ENCODE measurements around the gene HDAC4. TPM values are rescaled to one million over a fixed set of nuclear protein-coding genes. Genes with fewer than 3 reads are reported as not detected.

The HDAC4 gene
- total and polyA plus RNA-seq, 2 of the 4 experiments (the other 2 are of a cell fraction), result 4.1 to 7.2 TPM

DNA sequence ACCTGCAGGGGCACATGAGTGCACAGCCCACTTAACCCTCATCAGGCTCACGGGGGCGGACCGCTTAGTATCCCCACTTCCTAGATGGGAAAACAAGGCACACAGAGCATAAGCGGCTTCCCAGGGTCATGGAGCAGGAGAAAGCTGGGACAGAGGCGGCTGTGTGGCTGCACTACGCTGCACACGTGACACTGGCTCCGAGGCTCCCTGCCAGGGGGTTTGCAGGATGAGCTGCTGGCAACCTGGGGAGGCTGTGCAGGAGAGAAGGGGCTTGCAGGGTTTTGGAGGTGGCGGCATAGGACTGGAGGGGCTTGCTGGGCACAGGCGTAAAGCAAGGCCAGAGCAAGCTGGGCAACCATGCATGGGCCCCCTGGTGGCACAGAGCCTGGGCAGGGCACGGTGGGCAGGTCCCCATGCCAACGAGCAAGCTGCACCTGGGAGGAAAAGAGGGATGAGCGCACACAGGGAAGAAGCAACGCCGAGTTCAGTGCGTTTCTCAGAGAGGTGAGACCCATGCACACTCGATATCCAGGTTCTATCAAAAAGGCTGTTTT is 268.6 kb downstream of the HDAC4 start:
- Histone ChIP-seq H4K20me1 (ENCODE audit: insufficient read depth, low read length) (no peaks in the 10 kb centered on the region; the same call in 1 of the 2 replicates), H2BK20ac (ENCODE audit: low read depth, low read length) (no peak overlapping the region), H3K4me3 (ENCODE audit: insufficient read depth, low read depth, low read length) (no peak overlapping the region), H3K4me2 (ENCODE audit: low read depth, low read length) (no peak overlapping the region), H3K9ac (ENCODE audit: low read depth, low read length) (no peak overlapping the region), H3K9me3 (ENCODE audit: control insufficient read depth, insufficient read depth, low read length) (no peaks in the 10 kb centered on the region), H4K5ac (ENCODE audit: low read depth, low read length) (no peak overlapping the region), H2BK5ac (ENCODE audit: low read depth, low read length, poor library complexity, severe bottlenecking) (no peak overlapping the region), H3K79me1 (ENCODE audit: low read depth in 1 of 2, low read length in 2 of 2) (no peaks in the 10 kb centered on the region), H3K23ac (ENCODE audit: low read depth, low read length) (no peak overlapping the region), H2AK9ac (replicated peaks; ENCODE audit: low read depth, low read length, poor library complexity) (no peak overlapping the region), H2BK120ac (ENCODE audit: low read depth, low read length) (no peak overlapping the region), H3K27ac (ENCODE audit: insufficient read depth, low read length) (no peak overlapping the region), H3K56ac (ENCODE audit: extremely low read depth, insufficient read depth, low read length) (no peak overlapping the region), H3K9me1 (ENCODE audit: insufficient read depth, low read length) (no peaks in the 10 kb centered on the region), H4K91ac (ENCODE audit: insufficient read depth, low read depth, low read length) (no peak overlapping the region), H2AK5ac (ENCODE audit: low read depth, low read length) (no peak overlapping the region), H3K36me3 (ENCODE audit: control insufficient read depth, insufficient read depth, low read length) (peaks cover 72% of the 10 kb centered on the region), H3K27me3 (ENCODE audit: control insufficient read depth, insufficient read depth, low read length) (no peaks in the 10 kb centered on the region), H3K18ac (ENCODE audit: low read depth, low read length) (no peak overlapping the region), H3K14ac (replicated peaks; ENCODE audit: low read depth, low read length) (no peak overlapping the region), H4K8ac (ENCODE audit: low read depth in 2 of 2, low read length in 2 of 2) (no peak overlapping the region), H3K4ac (ENCODE audit: low read depth, low read length) (no peak overlapping the region), H3K4me1 (ENCODE audit: control insufficient read depth, insufficient read depth, low read length) (no peaks in the 10 kb centered on the region), H2AFZ (replicated peaks; ENCODE audit: low read length, poor library complexity) (no peak overlapping the region), H2BK15ac (ENCODE audit: low read depth, low read length) (no peak overlapping the region)
- dilution Hi-C loops (cut with HindIII; ENCODE audit: low sequenced_read_pairs, unreplicated experiment) (no loop called here), in situ Hi-C loops (cut with MboI; ENCODE audit: low sequenced_read_pairs) (loop anchor here (25.0 kb wide), 1 partner anchor 855 kb away; no protein-coding TSS in a partner anchor), intact Hi-C loops (cut with micrococcal nuclease) (no loop called here)
- no peak for DNase-seq
- ChIA-PET CTCF (no interaction called here), POLR2A (ENCODE audit: unreplicated experiment) (no interaction called here)
- WGBS, 2 experiments (ENCODE audit: extremely low coverage in 2 of 2, insufficient read length in 1 of 2), result 100% methylated on average over 2 of the region's 17 CpGs; no CpG with 5 or more reads in 1 of the 2 experiments
- no peak for ATAC-seq (ENCODE audit: low read depth)
- TF ChIP-seq, protein P1, sequence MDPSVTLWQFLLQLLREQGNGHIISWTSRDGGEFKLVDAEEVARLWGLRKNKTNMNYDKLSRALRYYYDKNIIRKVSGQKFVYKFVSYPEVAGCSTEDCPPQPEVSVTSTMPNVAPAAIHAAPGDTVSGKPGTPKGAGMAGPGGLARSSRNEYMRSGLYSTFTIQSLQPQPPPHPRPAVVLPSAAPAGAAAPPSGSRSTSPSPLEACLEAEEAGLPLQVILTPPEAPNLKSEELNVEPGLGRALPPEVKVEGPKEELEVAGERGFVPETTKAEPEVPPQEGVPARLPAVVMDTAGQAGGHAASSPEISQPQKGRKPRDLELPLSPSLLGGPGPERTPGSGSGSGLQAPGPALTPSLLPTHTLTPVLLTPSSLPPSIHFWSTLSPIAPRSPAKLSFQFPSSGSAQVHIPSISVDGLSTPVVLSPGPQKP (IDR thresholded peaks at IDR 0.05; ENCODE audit: borderline replicate concordance, low read depth, low read length), result no peak
- TF ChIP-seq FOS (IDR thresholded peaks at IDR 0.05; ENCODE audit: low read depth, low read length) (no peak), MXI1 (IDR thresholded peaks at IDR 0.05; ENCODE audit: borderline replicate concordance, low read depth, low read length) (no peak)
- BruUV-seq (replicated peaks), result no TSS peak

Data from IMR-90 (cell line).